DND-41 (cell line): Measurements from ENCODE around the gene SRCIN1.
"Not testable (repeated sequence)": the region's sequence is repeated elsewhere in the genome, so short reads cannot be mapped to it uniquely, and the experiment has no call there.

Experiments used
- ATAC-seq: fragments of 200-7000 bp; cut with Tn5 transposase; 3 replicates; pipeline ENCODE4 v1.9.1; 2021; ENCODE audit warnings: low read depth; ENCODE audit not compliant: insufficient read depth
- DNase-seq: peaks from one replicate; pipeline ENCODE4 v3.0.0-alpha.2; 2020
- H2AFZ ChIP-seq: 2 replicates; pipeline ENCODE4 v1.6.0; 2012; ENCODE audit warnings: low read depth, low read length
- H3K27ac ChIP-seq: 2 replicates; pipeline ENCODE4 v1.5.1; 2012; ENCODE audit warnings: low read length, inconsistent platforms
- H3K27me3 ChIP-seq: fragments of 200-600 bp; sonication (generic); 2 replicates; pipeline ENCODE4 v1.6.0; 2012; ENCODE audit warnings: low read length, mild to moderate bottlenecking, inconsistent platforms; ENCODE audit not compliant: insufficient read depth, poor library complexity
- H3K36me3 ChIP-seq: 2 replicates; pipeline ENCODE4 v1.5.1; 2012; ENCODE audit warnings: low read length, inconsistent platforms; ENCODE audit not compliant: insufficient read depth
- H3K4me1 ChIP-seq: 2 replicates; pipeline ENCODE4 v1.5.1; 2012; ENCODE audit warnings: mild to moderate bottlenecking, low read length; ENCODE audit not compliant: insufficient read depth
- H3K4me2 ChIP-seq: 2 replicates; pipeline ENCODE4 v1.6.0; 2012; ENCODE audit warnings: mild to moderate bottlenecking, moderate library complexity, low read length, inconsistent platforms; ENCODE audit not compliant: insufficient read depth
- H3K4me3 ChIP-seq, 2 experiments: fragments of 200-600 bp in 1 of 2; shearing (Covaris generic) in 1 of 2; 2 replicates each; pipeline ENCODE4 v1.5.1; 2012 to 2016; ENCODE audit warnings: inconsistent platforms in 2 of 2, low read length in 2 of 2, mild to moderate bottlenecking in 2 of 2, low read depth in 1 of 2, moderate library complexity in 1 of 2
- H3K79me2 ChIP-seq: 2 replicates; pipeline ENCODE4 v1.6.0; 2012; ENCODE audit warnings: low read length, inconsistent platforms; ENCODE audit not compliant: insufficient read depth
- H3K9ac ChIP-seq: 2 replicates; pipeline ENCODE4 v1.6.0; 2012; ENCODE audit warnings: low read depth, mild to moderate bottlenecking, inconsistent platforms, low read length, moderate library complexity
- H3K9me3 ChIP-seq: 2 replicates; pipeline ENCODE4 v1.5.1; 2012; ENCODE audit warnings: low read length, moderate library complexity, mild to moderate bottlenecking, inconsistent platforms; ENCODE audit not compliant: insufficient read depth, severe bottlenecking
- H4K20me1 ChIP-seq: 2 replicates; pipeline ENCODE4 v1.6.0; 2012; ENCODE audit warnings: low read length; ENCODE audit not compliant: insufficient read depth
- CTCF ChIP-seq: IDR thresholded peaks from 2 replicates; pipeline ENCODE4 v1.5.1; 2012; ENCODE audit warnings: borderline replicate concordance, low read length, moderate library complexity, mild to moderate bottlenecking; ENCODE audit not compliant: poor library complexity, severe bottlenecking; ENCODE audit errors: extremely low read depth
- EZH2 ChIP-seq: IDR thresholded peaks from 3 replicates; pipeline ENCODE4 v1.6.1; 2012; ENCODE audit warnings: borderline replicate concordance, low read depth, mild to moderate bottlenecking, moderate library complexity, low read length, inconsistent platforms; ENCODE audit not compliant: severe bottlenecking

Gene SRCIN1

GRCh38 chr17:38507921-38508569 lies 97.7 kb downstream of the SRCIN1 start:
- no peak overlapping the region for H2AFZ ChIP-seq
- ATAC-seq (no peak), DNase-seq (no peak)
- no peak overlapping the region for H3K9ac ChIP-seq
- H3K9me3 ChIP-seq: no peaks in the 10 kb centered on the region
- H4K20me1 ChIP-seq: no peaks in the 10 kb centered on the region; the same call in 1 of the 2 replicates
- no peak overlapping the region for H3K4me2 ChIP-seq
- peaks cover 44% of the 10 kb centered on the region for H3K36me3 ChIP-seq
- H3K4me1 ChIP-seq: no peaks in the 10 kb centered on the region
- TF ChIP-seq EZH2 (no peak), CTCF (no peak)
- H3K4me3 ChIP-seq: no peak overlapping the region
- H3K27me3 ChIP-seq: no peaks in the 10 kb centered on the region
- H3K79me2 ChIP-seq: no peaks in the 10 kb centered on the region
- H3K27ac ChIP-seq: 0 out of 2 replicates have a peak overlapping the region, but pooled peaks have one; percentile 4

GRCh38 chr17:38507436-38507835 lies 98.3 kb downstream of the SRCIN1 start:
- H3K9ac ChIP-seq: no peak overlapping the region
- DNase-seq (no peak), ATAC-seq (no peak)
- H3K79me2 ChIP-seq: no peaks in the 10 kb centered on the region
- H3K4me1 ChIP-seq: no peaks in the 10 kb centered on the region
- H3K36me3 ChIP-seq: peaks cover 45% of the 10 kb centered on the region
- H3K27me3 ChIP-seq: no peaks in the 10 kb centered on the region
- H4K20me1 ChIP-seq: no peaks in the 10 kb centered on the region; the same call in 1 of the 2 replicates
- no peaks in the 10 kb centered on the region for H3K9me3 ChIP-seq
- TF ChIP-seq CTCF: no peak
- H2AFZ ChIP-seq: no peak overlapping the region
- no peak overlapping the region for H3K4me2 ChIP-seq
- no peak overlapping the region for H3K27ac ChIP-seq
- no peak overlapping the region for H3K4me3 ChIP-seq

GRCh38 chr17:38504216-38504615 lies 101.5 kb downstream of the SRCIN1 start:
- Histone ChIP-seq H3K9ac (no peak overlapping the region), H3K4me2 (no peak overlapping the region), H3K4me1 (no peaks in the 10 kb centered on the region), H3K4me3 (no peak overlapping the region), H3K27me3 (no peaks in the 10 kb centered on the region), H2AFZ (no peak overlapping the region), H4K20me1 (no peaks in the 10 kb centered on the region), H3K36me3 (peaks cover 52% of the 10 kb centered on the region), H3K9me3 (no peaks in the 10 kb centered on the region), H3K27ac (no peak overlapping the region), H3K79me2 (no peaks in the 10 kb centered on the region)
- TF ChIP-seq CTCF (no peak), EZH2 (no peak)
- DNase-seq (no peak), ATAC-seq (no peak)

GRCh38 chr17:38503286-38503913 lies 102.4 kb downstream of the SRCIN1 start:
- peaks cover 54% of the 10 kb centered on the region for H3K36me3 ChIP-seq
- not testable (repeated sequence) for H3K27me3 ChIP-seq, H3K4me1 ChIP-seq, H3K4me2 ChIP-seq, H3K9ac ChIP-seq, H3K9me3 ChIP-seq, ATAC-seq, H4K20me1 ChIP-seq, H3K79me2 ChIP-seq, DNase-seq, H3K4me3 ChIP-seq, H2AFZ ChIP-seq, H3K27ac ChIP-seq

- not testable (repeated sequence) for H3K4me1 ChIP-seq, H3K27ac ChIP-seq, ATAC-seq, H4K20me1 ChIP-seq, H3K79me2 ChIP-seq, H3K4me3 ChIP-seq, H3K9me3 ChIP-seq, H3K27me3 ChIP-seq, H3K9ac ChIP-seq, H3K4me2 ChIP-seq, DNase-seq, H2AFZ ChIP-seq
- H3K36me3 ChIP-seq: peaks cover 55% of the 10 kb centered on the region
These were observed 104.0 kb downstream of the SRCIN1 start for GRCh38 chr17:38501718-38502117.

GRCh38 chr17:38499230-38499629 lies 106.5 kb downstream of the SRCIN1 start:
- H3K4me3 ChIP-seq, H2AFZ ChIP-seq, H3K27me3 ChIP-seq, ATAC-seq, DNase-seq, H4K20me1 ChIP-seq, H3K79me2 ChIP-seq, H3K4me1 ChIP-seq, H3K27ac ChIP-seq, H3K9ac ChIP-seq, H3K4me2 ChIP-seq, H3K9me3 ChIP-seq: not testable (repeated sequence)
- H3K36me3 ChIP-seq: peaks cover 59% of the 10 kb centered on the region
